Ovary (tissue), 9 donors: ENCODE results near the gene DGAT2. TPM values are rescaled to one million over a fixed set of nuclear protein-coding genes. Genes with fewer than 3 reads are reported as not detected.

Source experiments
- DNase-seq, 5 donors: peaks; one replicate each; pipeline ENCODE4 v3.0.0-alpha.2; 2019 to 2020
- H3K27ac ChIP-seq, 2 donors: fragments of 200-600 bp; one replicate each; pipeline versions ENCODE4 v1.5.1 to v1.8.0; 2019 to 2022
- H3K27me3 ChIP-seq: fragments of 200-600 bp; one replicate; pipeline ENCODE4 v1.8.0; 2022
- H3K36me3 ChIP-seq: fragments of 200-600 bp; sonication (generic); one replicate; pipeline ENCODE4 v1.5.1; 2019
- H3K4me1 ChIP-seq: one replicate; pipeline ENCODE4 v1.8.1; 2013; ENCODE audit warnings: mild to moderate bottlenecking, moderate library complexity; ENCODE audit not compliant: insufficient read depth
- H3K4me3 ChIP-seq: fragments of 200-600 bp; sonication (generic); one replicate; pipeline ENCODE4 v1.5.1; 2017
- H3K9me3 ChIP-seq, 2 donors: fragments of 200-600 bp in 1 of 2; sonication (generic) in 1 of 2; one replicate each; pipeline versions ENCODE4 v1.5.1 to v1.8.1; 2013 to 2019; ENCODE audit warnings: mild to moderate bottlenecking in 1 of 2, moderate library complexity in 1 of 2
- EP300 ChIP-seq: sonication (generic); formaldehyde crosslinking; IDR thresholded peaks from one replicate; pipeline ENCODE4 v1.6.1; 2017; ENCODE audit warnings: antibody characterized with exemption
- POLR2A ChIP-seq: fragments of 450-650 bp; IDR thresholded peaks from one replicate; pipeline ENCODE4 v1.6.1; 2017; ENCODE audit warnings: antibody characterized with exemption, mild to moderate bottlenecking, moderate library complexity
- WGBS, 3 donors: extraction: QIAGEN DNeasy Blood & Tissue Kit in 1 of 3; methylation state at CpG; one replicate each; pipeline versions ENCODE4 v1.1.5 to v1.1.7; 2013 to 2017; 5-methylcytosine and 5-hydroxymethylcytosine counted together
- intact Hi-C, 4 donors: fragments of 100-400 bp; cut with DNase I; formaldehyde crosslinking; loops; one replicate each; pipeline versions ENCODE4 v1.11.0 to v1.15.1; 2022 to 2023
- polyA plus RNA-seq, 2 donors: library from polyadenylated mRNA; stranded (reverse); fragments of 200-250 nt in 1 of 2; fragments of 350-450 nt in 1 of 2; fragmentation: Illumina TruSeq in 1 of 2; extraction: RNeasy Lipid Tissue Mini Kit (QIAGEN cat#74804) in 1 of 2; gene quantifications; one replicate each; pipeline ENCODE4 v1.2.3, GENCODE V29; 2013 to 2014
- total RNA-seq, 7 donors: library from RNA; depleted of rRNA in 2 of 7; stranded (reverse); fragments of >200 nt in 2 of 7; fragmentation: NEBNext Ultra II Directional in 3 of 7; extraction: Animal tissue kit (Norgen Biotek cat#: 25700) in 3 of 7; gene quantifications; one replicate each; pipeline versions ENCODE4 v1.1.0 to v1.2.4, GENCODE V29; 2016 to 2023
- TF ChIP-seq, protein P1 (sequence below), 3 donors: fragments of 450-650 bp in 2 of 3; fragments of 200-600 bp in 1 of 3; IDR thresholded peaks; one replicate each; pipeline versions ENCODE4 v1.5.1 to v1.8.0; 2016 to 2022; ENCODE audit warnings: antibody characterized with exemption in 3 of 3, mild to moderate bottlenecking in 1 of 3
- donor health status: DM: no; HTN: no; CAD: no; lungs with moderate emphysema.
- donor health status: DM: no; HTN: no; CAD: no.
- donor health status: Bipolar disorder and iron deficiency.
- donor health status: DM: yes; HTN: yes; CAD: no.
- donor health status: DM: no; HTN: no; CAD: no.
- donor health status: DM: yes; HTN: yes; CAD: no.

Gene DGAT2
- total and polyA plus RNA-seq, 9 donors: 0.69 to 21.1 (median 1.6) TPM

- H3K4me1 ChIP-seq: peaks cover 2% of the 10 kb centered on the region
- H3K9me3 ChIP-seq: no peaks in the 10 kb centered on the region
- H3K36me3 ChIP-seq: no peaks in the 10 kb centered on the region
- DNase-seq: peak in 1 of 5 donors; percentile 1
- H3K4me3 ChIP-seq: no peak overlapping the region
- no peak for TF ChIP-seq POLR2A
- TF ChIP-seq, protein P1, sequence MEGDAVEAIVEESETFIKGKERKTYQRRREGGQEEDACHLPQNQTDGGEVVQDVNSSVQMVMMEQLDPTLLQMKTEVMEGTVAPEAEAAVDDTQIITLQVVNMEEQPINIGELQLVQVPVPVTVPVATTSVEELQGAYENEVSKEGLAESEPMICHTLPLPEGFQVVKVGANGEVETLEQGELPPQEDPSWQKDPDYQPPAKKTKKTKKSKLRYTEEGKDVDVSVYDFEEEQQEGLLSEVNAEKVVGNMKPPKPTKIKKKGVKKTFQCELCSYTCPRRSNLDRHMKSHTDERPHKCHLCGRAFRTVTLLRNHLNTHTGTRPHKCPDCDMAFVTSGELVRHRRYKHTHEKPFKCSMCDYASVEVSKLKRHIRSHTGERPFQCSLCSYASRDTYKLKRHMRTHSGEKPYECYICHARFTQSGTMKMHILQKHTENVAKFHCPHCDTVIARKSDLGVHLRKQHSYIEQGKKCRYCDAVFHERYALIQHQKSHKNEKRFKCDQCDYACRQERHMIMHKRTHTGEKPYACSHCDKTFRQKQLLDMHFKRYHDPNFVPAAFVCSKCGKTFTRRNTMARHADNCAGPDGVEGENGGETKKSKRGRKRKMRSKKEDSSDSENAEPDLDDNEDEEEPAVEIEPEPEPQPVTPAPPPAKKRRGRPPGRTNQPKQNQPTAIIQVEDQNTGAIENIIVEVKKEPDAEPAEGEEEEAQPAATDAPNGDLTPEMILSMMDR (IDR thresholded peaks at IDR 0.05): no peak
- TF ChIP-seq EP300: no peak
- WGBS, 3 donors: 70 to 79% (median 73%) methylated on average over 2 of the region's 2 CpGs
- no peak overlapping the region for H3K27ac ChIP-seq
- no peaks in the 10 kb centered on the region for H3K27me3 ChIP-seq
- intact Hi-C loops: no loop called here
Measured at GRCh38 chr11:75779960-75780359, 11.4 kb downstream of the DGAT2 start.

DNA sequence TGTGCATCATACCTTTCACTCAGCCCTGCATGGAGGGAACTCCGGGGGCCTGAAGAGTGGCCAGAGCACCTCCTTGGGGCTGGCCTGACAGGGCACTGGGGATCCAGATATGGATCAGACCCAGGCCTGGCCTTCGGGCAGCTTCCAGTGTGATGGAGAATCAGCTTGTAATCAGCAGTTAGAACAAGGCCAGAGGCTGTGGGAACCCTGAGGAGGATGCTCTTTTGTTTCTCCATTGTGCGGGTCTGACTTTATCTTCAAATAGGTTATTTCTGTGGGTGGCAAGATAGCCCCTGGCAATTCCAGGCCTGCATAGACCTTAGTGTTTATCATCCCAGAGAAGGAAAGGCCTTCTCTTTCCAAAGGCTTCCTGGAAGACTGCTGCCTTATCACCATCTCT lies 12.3 kb downstream of the DGAT2 start:
- intact Hi-C loops: no loop called here
- WGBS, 3 donors: 81 to 87% (median 85%) methylated on average over 3 of the region's 3 CpGs
- no peak overlapping the region for H3K4me3 ChIP-seq
- no peak overlapping the region for H3K27ac ChIP-seq
- peaks cover 2% of the 10 kb centered on the region for H3K4me1 ChIP-seq
- H3K27me3 ChIP-seq: no peaks in the 10 kb centered on the region
- DNase-seq: no peak
- TF ChIP-seq POLR2A: no peak
- H3K9me3 ChIP-seq: no peaks in the 10 kb centered on the region
- H3K36me3 ChIP-seq: no peaks in the 10 kb centered on the region

DNA sequence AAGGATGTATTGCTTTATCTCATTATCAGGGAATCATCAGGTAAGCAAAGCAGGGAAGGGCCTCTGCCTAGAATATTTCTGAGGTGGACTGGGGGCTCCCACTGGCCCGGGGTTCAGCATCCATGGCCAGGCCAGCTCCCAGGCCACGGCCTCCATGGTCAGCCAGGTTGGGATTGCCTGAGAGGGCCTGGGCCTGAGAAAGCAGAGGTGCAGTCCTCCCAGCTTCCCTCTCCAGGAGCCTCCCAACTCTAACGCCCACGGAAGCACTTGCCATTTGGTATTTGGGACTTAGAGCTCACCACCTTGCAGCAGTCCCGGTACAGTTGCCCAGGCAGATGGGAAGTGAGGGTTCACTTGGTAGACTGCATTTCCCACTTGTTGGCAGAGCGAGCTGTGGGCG lies 12.7 kb downstream of the DGAT2 start:
- H3K27me3 ChIP-seq: no peaks in the 10 kb centered on the region
- H3K36me3 ChIP-seq: no peaks in the 10 kb centered on the region
- peaks cover 2% of the 10 kb centered on the region for H3K4me1 ChIP-seq
- TF ChIP-seq, protein P1 (IDR thresholded peaks at IDR 0.05): no peak
- TF ChIP-seq POLR2A: no peak
- TF ChIP-seq EP300: no peak
- intact Hi-C loops: no loop called here
- WGBS, 3 donors: 85 to 91% (median 87%) methylated on average over 7 of the region's 7 CpGs
- H3K4me3 ChIP-seq: no peak overlapping the region
- no peaks in the 10 kb centered on the region for H3K9me3 ChIP-seq
- no peak for DNase-seq
- H3K27ac ChIP-seq: no peak overlapping the region

DNA sequence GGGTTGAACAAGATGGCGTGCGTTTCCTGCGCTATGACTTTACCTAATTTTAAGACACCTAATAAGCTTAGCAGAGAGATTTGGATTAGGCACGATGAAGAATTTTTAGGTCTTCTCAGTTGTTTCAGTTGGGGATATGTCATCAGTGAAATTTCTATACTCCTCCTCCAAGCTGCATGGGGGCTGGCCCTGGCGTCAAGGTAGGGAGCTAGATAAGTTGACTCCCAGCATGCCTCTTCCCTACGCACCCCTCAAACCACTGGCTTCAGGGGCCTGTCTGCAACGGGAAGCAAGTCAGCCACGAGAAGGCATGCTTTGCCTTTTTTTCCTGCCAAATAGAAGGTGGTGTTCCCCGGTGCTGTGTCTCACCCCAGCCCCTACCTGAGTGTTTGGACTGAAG lies 13.3 kb downstream of the DGAT2 start:
- H3K4me1 ChIP-seq: peaks cover 2% of the 10 kb centered on the region
- DNase-seq: no peak
- no peaks in the 10 kb centered on the region for H3K36me3 ChIP-seq
- H3K27ac ChIP-seq: no peak overlapping the region
- intact Hi-C loops: no loop called here
- no peaks in the 10 kb centered on the region for H3K9me3 ChIP-seq
- no peak overlapping the region for H3K4me3 ChIP-seq
- no peaks in the 10 kb centered on the region for H3K27me3 ChIP-seq
- no peak for TF ChIP-seq EP300
- no peak for TF ChIP-seq POLR2A
- 88 to 91% (median 90%) methylated on average over 9 of the region's 9 CpGs for WGBS, 3 donors

DNA sequence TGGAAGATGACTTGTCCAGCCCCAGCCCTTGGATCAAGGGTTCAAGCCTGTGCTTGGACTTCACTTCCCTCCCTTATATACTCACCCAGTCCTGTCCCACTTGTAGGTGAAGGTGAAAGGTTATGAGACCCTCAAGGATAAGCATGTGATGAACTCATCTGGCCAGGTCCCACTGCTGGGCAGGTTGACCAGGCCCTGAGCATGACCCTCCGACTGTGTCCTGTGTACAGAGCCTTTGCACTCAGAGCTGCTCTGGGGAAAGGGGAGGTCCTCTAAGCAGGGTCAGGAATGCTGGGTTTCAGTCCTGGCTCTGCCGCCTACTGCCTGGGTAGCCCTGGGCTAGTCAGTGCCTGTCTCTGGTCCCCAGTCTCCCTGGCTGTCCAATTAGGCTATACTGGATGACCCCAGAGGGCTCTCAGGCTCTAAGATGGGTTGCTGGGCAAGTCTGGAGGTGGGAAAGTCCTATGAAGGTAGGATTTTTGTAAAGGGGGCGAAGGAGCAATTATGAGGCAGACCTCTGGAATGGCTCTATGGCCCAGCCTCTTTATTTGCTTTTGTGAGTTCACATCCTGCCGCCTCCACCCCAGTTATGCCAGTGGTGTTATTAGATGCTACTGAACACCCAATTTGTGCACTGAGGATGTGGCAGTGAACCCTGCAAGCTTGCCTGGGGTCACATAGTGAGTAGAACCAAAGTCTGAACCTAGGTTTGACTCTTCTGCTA lies 14.1 kb downstream of the DGAT2 start:
- H3K27ac ChIP-seq: no peak overlapping the region
- intact Hi-C loops: no loop called here
- no peaks in the 10 kb centered on the region for H3K36me3 ChIP-seq
- 95 to 100% (median 98%) methylated on average over 4 of the region's 4 CpGs for WGBS, 3 donors
- no peak for DNase-seq
- no peaks in the 10 kb centered on the region for H3K27me3 ChIP-seq
- H3K4me1 ChIP-seq: peaks cover 2% of the 10 kb centered on the region
- no peaks in the 10 kb centered on the region for H3K9me3 ChIP-seq
- H3K4me3 ChIP-seq: no peak overlapping the region
- TF ChIP-seq, protein P1 (IDR thresholded peaks at IDR 0.05): no peak
- TF ChIP-seq EP300 (no peak), POLR2A (no peak)
